DOHH2 (cell line): ENCODE data around the gene TIMD4.

Source experiments
- H3F3A ChIP-seq: fragments of 200-600 bp; sonication (generic), shearing (Covaris generic); 2 replicates; pipeline ENCODE4 v1.6.0; 2016; ENCODE audit warnings: antibody characterized with exemption, mild to moderate bottlenecking; ENCODE audit not compliant: control insufficient read depth, insufficient read depth
- H3K27ac ChIP-seq: fragments of 200-600 bp; sonication (generic); 2 replicates; pipeline ENCODE4 v1.5.1; 2014; ENCODE audit warnings: low read depth, mild to moderate bottlenecking, low read length, moderate library complexity
- H3K27me3 ChIP-seq: fragments of 200-600 bp; sonication (generic); 2 replicates; pipeline ENCODE4 v1.6.1; 2014; ENCODE audit warnings: mild to moderate bottlenecking, low read length, mixed read lengths; ENCODE audit not compliant: control insufficient read depth
- H3K36me3 ChIP-seq: fragments of 200-600 bp; sonication (generic); 2 replicates; pipeline ENCODE4 v1.6.1; 2014; ENCODE audit warnings: mild to moderate bottlenecking, low read length, moderate library complexity, mixed read lengths; ENCODE audit not compliant: control insufficient read depth
- H3K4me1 ChIP-seq: fragments of 200-600 bp; sonication (generic); 2 replicates; pipeline ENCODE4 v1.6.1; 2014; ENCODE audit warnings: mild to moderate bottlenecking, low read length, mixed read lengths; ENCODE audit not compliant: control insufficient read depth
- H3K4me2 ChIP-seq: fragments of 200-600 bp; sonication (generic); 2 replicates; pipeline ENCODE4 v1.6.0; 2014; ENCODE audit warnings: mild to moderate bottlenecking, low read length, moderate library complexity
- H3K4me3 ChIP-seq: fragments of 200-600 bp; sonication (generic); 2 replicates; pipeline ENCODE4 v1.5.1; 2014; ENCODE audit warnings: mild to moderate bottlenecking, low read length, mixed read lengths
- H3K79me2 ChIP-seq: fragments of 200-600 bp; sonication (generic); 2 replicates; pipeline ENCODE4 v1.6.1; 2014; ENCODE audit warnings: mild to moderate bottlenecking, low read length, mixed read lengths; ENCODE audit not compliant: control insufficient read depth
- H3K9me2 ChIP-seq: fragments of 200-600 bp; sonication (generic); replicated peaks from 2 replicates; pipeline ENCODE4 v1.6.1; 2014; ENCODE audit warnings: mild to moderate bottlenecking, low read length, mixed read lengths; ENCODE audit not compliant: control insufficient read depth
- H3K9me3 ChIP-seq: fragments of 200-600 bp; sonication (generic); 2 replicates; pipeline ENCODE4 v1.6.1; 2014; ENCODE audit warnings: antibody characterized with exemption, low read length, mixed read lengths; ENCODE audit not compliant: control insufficient read depth, insufficient read depth
- H4K20me1 ChIP-seq: fragments of 200-600 bp; sonication (generic); 2 replicates; pipeline ENCODE4 v1.6.0; 2014; ENCODE audit warnings: low read depth, mild to moderate bottlenecking, antibody characterized with exemption, low read length, moderate library complexity; ENCODE audit not compliant: control insufficient read depth, insufficient read depth
- EZH2phosphoT487 ChIP-seq: fragments of 200-600 bp; sonication (generic); IDR thresholded peaks from 2 replicates; pipeline ENCODE4 v1.6.1; 2017; ENCODE audit warnings: borderline replicate concordance, mild to moderate bottlenecking, antibody characterized with exemption, low read length, moderate library complexity, mixed read lengths
- TF ChIP-seq, protein P1 (sequence below): fragments of 200-600 bp; sonication (generic); IDR thresholded peaks from one replicate; pipeline ENCODE4 v1.5.1; 2014; ENCODE audit warnings: antibody characterized with exemption, mild to moderate bottlenecking, low read depth, low read length; ENCODE audit not compliant: poor library complexity, severe bottlenecking

The TIMD4 gene

DNA sequence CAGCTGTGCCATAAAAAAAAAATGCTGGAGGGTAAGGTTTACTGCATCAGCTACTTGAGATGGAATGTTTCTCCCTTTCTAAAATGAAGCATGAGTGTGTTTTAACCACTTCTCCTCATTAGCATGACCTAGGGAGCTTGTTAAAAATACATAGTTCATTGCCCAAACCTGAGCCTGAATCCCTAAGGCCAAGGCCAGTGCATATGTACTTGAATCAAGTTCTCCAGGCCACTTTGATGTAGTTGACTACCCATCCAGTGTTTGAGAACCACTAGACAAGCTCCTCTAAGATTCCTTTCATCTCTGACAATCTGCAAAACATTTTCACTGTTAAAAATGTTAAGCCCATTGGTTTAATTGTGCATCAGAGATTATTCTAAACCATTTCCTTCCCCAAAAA lies 6.7 kb downstream of the TIMD4 start:
- Histone ChIP-seq H3K9me2 (no peaks in the 10 kb centered on the region), H3K4me2 (no peak overlapping the region), H3K79me2 (no peaks in the 10 kb centered on the region), H3K4me1 (peaks cover 25% of the 10 kb centered on the region), H3K27ac (no peak overlapping the region), H3K4me3 (no peak overlapping the region), H3K9me3 (peaks cover 5% of the 10 kb centered on the region; the same call in 1 of the 2 replicates), H4K20me1 (no peaks in the 10 kb centered on the region), H3K27me3 (no peaks in the 10 kb centered on the region), H3K36me3 (no peaks in the 10 kb centered on the region; the same call in 1 of the 2 replicates), H3F3A (no peaks in the 10 kb centered on the region; the same call in 1 of the 2 replicates)
- no peak for TF ChIP-seq EZH2phosphoT487
- TF ChIP-seq, protein P1, sequence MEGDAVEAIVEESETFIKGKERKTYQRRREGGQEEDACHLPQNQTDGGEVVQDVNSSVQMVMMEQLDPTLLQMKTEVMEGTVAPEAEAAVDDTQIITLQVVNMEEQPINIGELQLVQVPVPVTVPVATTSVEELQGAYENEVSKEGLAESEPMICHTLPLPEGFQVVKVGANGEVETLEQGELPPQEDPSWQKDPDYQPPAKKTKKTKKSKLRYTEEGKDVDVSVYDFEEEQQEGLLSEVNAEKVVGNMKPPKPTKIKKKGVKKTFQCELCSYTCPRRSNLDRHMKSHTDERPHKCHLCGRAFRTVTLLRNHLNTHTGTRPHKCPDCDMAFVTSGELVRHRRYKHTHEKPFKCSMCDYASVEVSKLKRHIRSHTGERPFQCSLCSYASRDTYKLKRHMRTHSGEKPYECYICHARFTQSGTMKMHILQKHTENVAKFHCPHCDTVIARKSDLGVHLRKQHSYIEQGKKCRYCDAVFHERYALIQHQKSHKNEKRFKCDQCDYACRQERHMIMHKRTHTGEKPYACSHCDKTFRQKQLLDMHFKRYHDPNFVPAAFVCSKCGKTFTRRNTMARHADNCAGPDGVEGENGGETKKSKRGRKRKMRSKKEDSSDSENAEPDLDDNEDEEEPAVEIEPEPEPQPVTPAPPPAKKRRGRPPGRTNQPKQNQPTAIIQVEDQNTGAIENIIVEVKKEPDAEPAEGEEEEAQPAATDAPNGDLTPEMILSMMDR: no peak

DNA sequence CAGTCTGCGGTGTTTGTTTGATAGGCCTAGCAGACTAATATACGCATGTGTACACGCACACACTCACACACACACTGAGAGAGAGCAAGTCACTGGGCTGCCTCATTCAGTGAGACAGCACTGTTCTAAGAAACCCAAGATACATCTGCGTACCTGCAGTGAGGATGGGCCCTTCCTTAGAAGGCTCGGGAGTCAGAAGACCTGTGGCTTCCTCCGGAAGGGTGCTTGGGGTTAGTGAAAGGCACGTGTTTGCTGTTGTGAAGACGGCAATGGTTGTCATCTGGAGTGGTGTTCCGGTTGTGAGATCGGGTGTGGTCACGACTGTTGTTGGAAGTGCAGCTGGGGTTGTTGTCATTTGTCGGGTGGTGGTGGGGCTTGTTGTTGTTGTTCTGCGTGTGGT lies 11.7 kb downstream of the TIMD4 start:
- Histone ChIP-seq H3K27me3 (no peaks in the 10 kb centered on the region), H3K4me3 (no peak overlapping the region), H3K36me3 (no peaks in the 10 kb centered on the region), H3K9me3 (no peaks in the 10 kb centered on the region), H3K4me1 (peaks cover 19% of the 10 kb centered on the region), H3K79me2 (no peaks in the 10 kb centered on the region), H3K4me2 (no peak overlapping the region), H4K20me1 (no peaks in the 10 kb centered on the region), H3K9me2 (no peaks in the 10 kb centered on the region), H3K27ac (no peak overlapping the region), H3F3A (no peaks in the 10 kb centered on the region)
- TF ChIP-seq, protein P1: no peak
- no peak for TF ChIP-seq EZH2phosphoT487

DNA sequence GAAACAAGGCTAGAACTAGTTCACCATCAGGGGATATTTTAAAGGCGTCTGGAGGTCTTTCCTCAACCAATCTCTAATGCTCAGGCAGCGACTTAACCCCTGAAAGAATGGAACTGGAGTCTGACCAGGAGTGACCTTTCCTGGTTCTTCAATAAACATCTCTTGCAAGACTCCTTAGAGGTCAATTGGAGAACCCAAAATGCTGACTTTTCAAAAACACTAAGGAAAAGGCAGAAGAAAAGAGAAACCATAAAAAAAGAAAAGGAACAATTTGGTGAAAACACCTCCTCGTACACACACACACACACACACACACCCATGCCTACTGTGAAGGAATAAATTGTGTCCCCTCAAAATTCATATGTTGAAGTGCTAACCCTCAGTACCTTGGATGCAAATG lies 12.3 kb downstream of the TIMD4 start:
- no peaks in the 10 kb centered on the region for H3K27me3 ChIP-seq
- H3F3A ChIP-seq: no peaks in the 10 kb centered on the region
- TF ChIP-seq EZH2phosphoT487: no peak
- TF ChIP-seq, protein P1: no peak
- H3K4me2 ChIP-seq: no peak overlapping the region
- no peaks in the 10 kb centered on the region for H3K36me3 ChIP-seq
- peaks cover 15% of the 10 kb centered on the region for H3K4me1 ChIP-seq
- H3K9me2 ChIP-seq: no peaks in the 10 kb centered on the region
- H3K79me2 ChIP-seq: no peaks in the 10 kb centered on the region
- H3K9me3 ChIP-seq: no peaks in the 10 kb centered on the region
- H3K4me3 ChIP-seq: no peak overlapping the region
- H3K27ac ChIP-seq: no peak overlapping the region
- no peaks in the 10 kb centered on the region for H4K20me1 ChIP-seq

DNA sequence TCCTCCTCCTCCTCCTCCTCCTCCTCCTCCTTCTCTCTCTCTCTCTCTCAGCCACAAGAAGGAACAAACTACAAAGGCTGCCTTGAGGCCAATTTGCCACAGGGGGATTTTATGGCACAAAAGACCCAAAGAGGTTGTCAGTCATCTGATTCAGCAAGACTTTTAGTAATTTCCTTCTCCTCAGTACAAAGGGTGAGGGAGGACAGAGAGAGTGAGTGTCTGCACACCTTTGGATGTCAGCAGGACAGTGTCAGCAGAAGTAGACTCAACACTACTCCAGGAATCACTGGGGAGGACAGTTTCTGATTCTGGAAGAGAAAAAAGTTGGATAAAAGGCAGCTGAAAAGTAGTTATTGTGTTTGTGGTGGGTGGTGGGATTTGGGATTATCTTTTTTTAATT lies 13.6 kb downstream of the TIMD4 start:
- no peak for TF ChIP-seq EZH2phosphoT487
- TF ChIP-seq, protein P1: no peak
- Histone ChIP-seq H3K36me3 (no peaks in the 10 kb centered on the region), H3K27ac (no peak overlapping the region), H3K9me3 (no peaks in the 10 kb centered on the region), H4K20me1 (no peaks in the 10 kb centered on the region), H3K9me2 (no peaks in the 10 kb centered on the region), H3F3A (no peaks in the 10 kb centered on the region), H3K4me3 (no peak overlapping the region), H3K4me1 (peaks cover 15% of the 10 kb centered on the region), H3K4me2 (no peak overlapping the region), H3K27me3 (no peaks in the 10 kb centered on the region), H3K79me2 (no peaks in the 10 kb centered on the region)
